ENCODE data around the gene RGS3.

GRCh38 chr9:113634596-113635515 lies 171.3 kb downstream of the RGS3 start:
- TF ChIP-seq, protein P1, sequence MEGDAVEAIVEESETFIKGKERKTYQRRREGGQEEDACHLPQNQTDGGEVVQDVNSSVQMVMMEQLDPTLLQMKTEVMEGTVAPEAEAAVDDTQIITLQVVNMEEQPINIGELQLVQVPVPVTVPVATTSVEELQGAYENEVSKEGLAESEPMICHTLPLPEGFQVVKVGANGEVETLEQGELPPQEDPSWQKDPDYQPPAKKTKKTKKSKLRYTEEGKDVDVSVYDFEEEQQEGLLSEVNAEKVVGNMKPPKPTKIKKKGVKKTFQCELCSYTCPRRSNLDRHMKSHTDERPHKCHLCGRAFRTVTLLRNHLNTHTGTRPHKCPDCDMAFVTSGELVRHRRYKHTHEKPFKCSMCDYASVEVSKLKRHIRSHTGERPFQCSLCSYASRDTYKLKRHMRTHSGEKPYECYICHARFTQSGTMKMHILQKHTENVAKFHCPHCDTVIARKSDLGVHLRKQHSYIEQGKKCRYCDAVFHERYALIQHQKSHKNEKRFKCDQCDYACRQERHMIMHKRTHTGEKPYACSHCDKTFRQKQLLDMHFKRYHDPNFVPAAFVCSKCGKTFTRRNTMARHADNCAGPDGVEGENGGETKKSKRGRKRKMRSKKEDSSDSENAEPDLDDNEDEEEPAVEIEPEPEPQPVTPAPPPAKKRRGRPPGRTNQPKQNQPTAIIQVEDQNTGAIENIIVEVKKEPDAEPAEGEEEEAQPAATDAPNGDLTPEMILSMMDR (IDR thresholded peaks at IDR 0.05; ENCODE audit: insufficient read depth, low read depth, low read length) = no peak
- TF ChIP-seq EZH2 (IDR thresholded peaks at IDR 0.05; ENCODE audit: insufficient read depth, low read length) = no peak

All from astrocyte (in vitro differentiated cells and primary cell).